HepG2 (cell line): Measurements from ENCODE around the gene DUS2. TPM values are rescaled to one million over a fixed set of nuclear protein-coding genes. Genes with fewer than 3 reads are reported as not detected.

ENCODE experiments used
- ARNT2 ChIP-seq: sonication (generic); formaldehyde crosslinking; IDR thresholded peaks from 2 replicates; pipeline ENCODE4 v1.8.0; 2022; ENCODE audit warnings: mild to moderate bottlenecking, low read depth, missing genetic modification reagents, moderate library complexity
- FOXJ3 ChIP-seq: sonication (generic); formaldehyde crosslinking; IDR thresholded peaks from 2 replicates; pipeline ENCODE4 v1.4.0; 2020; ENCODE audit warnings: missing genetic modification reagents, mild to moderate bottlenecking, borderline replicate concordance
- PREB ChIP-seq: sonication (generic); formaldehyde crosslinking; IDR thresholded peaks from 2 replicates; pipeline ENCODE4 v1.4.0; 2020; ENCODE audit warnings: missing genetic modification reagents
- STAT6 ChIP-seq: sonication (generic); formaldehyde crosslinking; IDR thresholded peaks from 2 replicates; pipeline ENCODE4 v1.4.0; 2020; ENCODE audit warnings: missing genetic modification reagents, mild to moderate bottlenecking, borderline replicate concordance
- TEAD3 ChIP-seq: optimal IDR thresholded peaks from 2 replicates; pipeline ENCODE3; 2016; ENCODE audit warnings: borderline replicate concordance
- ZFP91 ChIP-seq: sonication (generic); formaldehyde crosslinking; IDR thresholded peaks from 2 replicates; pipeline ENCODE4 v1.9.0; 2022; ENCODE audit warnings: missing genetic modification reagents, mild to moderate bottlenecking, borderline replicate concordance
- ZNF350 ChIP-seq: sonication (generic); formaldehyde crosslinking; IDR thresholded peaks from 2 replicates; pipeline ENCODE4 v1.4.0; 2020; ENCODE audit warnings: mild to moderate bottlenecking, low read depth, missing genetic modification reagents, borderline replicate concordance
- ZNF501 ChIP-seq: sonication (generic); formaldehyde crosslinking; IDR thresholded peaks from 2 replicates; pipeline ENCODE4 v1.5.1; 2020; ENCODE audit warnings: mild to moderate bottlenecking, moderate library complexity, missing genetic modification reagents
- ZNF572 ChIP-seq: sonication (generic); formaldehyde crosslinking; IDR thresholded peaks from 2 replicates; pipeline ENCODE4 v1.5.1; 2020; ENCODE audit warnings: mild to moderate bottlenecking, missing genetic modification reagents
- ZNF580 ChIP-seq: IDR thresholded peaks from 2 replicates; pipeline ENCODE4 v1.6.1; 2016; ENCODE audit warnings: low read depth, borderline replicate concordance
- ZNF619 ChIP-seq: sonication (generic); formaldehyde crosslinking; IDR thresholded peaks from 2 replicates; pipeline ENCODE4 v1.4.0; 2020; ENCODE audit warnings: mild to moderate bottlenecking, missing genetic modification reagents
- ZNF770 ChIP-seq: sonication (generic); formaldehyde crosslinking; IDR thresholded peaks from 2 replicates; pipeline ENCODE4 v1.5.0; 2020; ENCODE audit warnings: mild to moderate bottlenecking, missing genetic modification reagents
- polyA plus RNA-seq, 8 experiments: library from polyadenylated mRNA; depleted of rRNA in 3 of 8; stranded (reverse) in 7 of 8; unstranded in 1 of 8; fragments of >200 nt; fragmentation: Illumina TruSeq in 4 of 8; extraction: Trizol in 4 of 8; gene quantifications; 2 replicates each; pipeline versions ENCODE4 v1.2.1 to v1.2.3, GENCODE V29; 2011 to 2016; ENCODE audit warnings: low read depth in 4 of 8, missing spikeins in 1 of 8, mixed read lengths in 1 of 8; ENCODE audit not compliant: insufficient read depth in 1 of 8
- total RNA-seq, 5 experiments: library from RNA; depleted of rRNA; stranded (reverse); fragments of >200 nt; fragmentation: Illumina TruSeq; extraction: Trizol; gene quantifications; 2 replicates each; pipeline ENCODE4 v1.2.3, GENCODE V29; 2016; ENCODE audit warnings: low read depth in 1 of 5

The DUS2 gene
- total and polyA plus RNA-seq, 2 of the 13 experiments (the other 11 are each of a cell fraction or from before 2014, with no cell fraction given), result 17.8 to 25.1 TPM

- TF ChIP-seq ZFP91 (CRISPR knock-in tag) (0 out of 2 replicates have a peak, but pooled peaks have one; percentile 17), ZNF770 (peak; percentile 92), ZNF580 (0 out of 2 replicates have a peak, but pooled peaks have one; percentile 37), FOXJ3 (CRISPR knock-in tag) (no peak), ZNF501 (CRISPR knock-in tag) (0 out of 2 replicates have a peak, but pooled peaks have one; percentile 32), TEAD3 (CRISPR knock-in tag) (peak; percentile 29), ARNT2 (CRISPR knock-in tag) (no peak), ZNF350 (peak; percentile 48; the same call in 1 of the 2 replicates), ZNF619 (CRISPR knock-in tag) (0 out of 2 replicates have a peak, but pooled peaks have one; percentile 71), PREB (no peak), STAT6 (0 out of 2 replicates have a peak, but pooled peaks have one; percentile 38), ZNF572 (CRISPR knock-in tag) (0 out of 2 replicates have a peak, but pooled peaks have one; percentile 19)
Measured at GRCh38 chr16:68128577-68129305, 105.7 kb downstream of the DUS2 start (continued).
